HG03108 (cell line): Measurements from ENCODE around the gene CPT1A.
"Not testable (repeated sequence)": the region's sequence is repeated elsewhere in the genome, so short reads cannot be mapped to it uniquely, and the experiment has no call there.

Experiments
- ATAC-seq: cut with Tn5 transposase; IDR thresholded peaks from one replicate; pipeline ENCODE4 v1.9.1; 2021; ENCODE audit warnings: moderate library complexity; ENCODE audit not compliant: unreplicated experiment

CPT1A gene

DNA sequence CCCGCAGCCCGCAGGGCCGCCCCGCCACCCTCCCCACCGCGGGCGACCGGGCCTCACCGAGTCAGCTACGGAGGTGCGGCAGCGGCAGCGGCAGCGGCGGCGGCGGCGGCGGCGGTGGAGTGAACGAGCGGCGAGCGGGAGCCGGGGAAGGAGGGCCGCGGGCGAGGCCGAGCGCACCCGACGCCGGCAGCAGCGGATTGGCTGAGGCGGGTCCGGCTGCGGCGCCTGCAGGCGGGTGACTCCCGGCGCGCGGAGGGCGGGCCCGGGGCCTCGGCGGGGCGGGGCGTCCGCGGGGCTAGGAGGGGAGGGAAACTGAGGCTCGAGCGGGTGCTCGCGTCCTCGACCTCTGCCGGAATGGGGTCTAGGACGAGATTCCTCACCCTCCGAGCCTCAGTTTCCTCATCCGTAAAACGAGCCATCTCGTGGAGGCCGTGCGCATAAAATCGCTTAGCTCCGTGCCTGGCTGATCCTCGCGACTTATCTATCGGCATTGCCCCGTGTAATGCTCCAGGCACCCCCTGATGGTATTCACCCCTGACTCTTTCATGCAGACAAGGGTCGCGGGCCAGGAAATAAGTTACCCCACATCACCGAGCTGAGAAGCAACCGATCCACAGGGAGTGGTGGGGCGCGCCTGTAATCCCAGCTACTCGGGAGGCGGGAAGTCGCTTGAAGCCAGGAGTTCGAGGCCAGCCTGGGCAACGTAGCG is at the start of gene CPT1A:
CPT1A (minus strand) TSS at position 199 of the 709 bp plus-strand sequence. CDS start 26,442 bp downstream, outside the sequence.
- peak; percentile 32 for ATAC-seq

GRCh38 chr11:68890490-68891231 is 48.9 kb upstream of the CPT1A start:
- ATAC-seq = no peak

DNA sequence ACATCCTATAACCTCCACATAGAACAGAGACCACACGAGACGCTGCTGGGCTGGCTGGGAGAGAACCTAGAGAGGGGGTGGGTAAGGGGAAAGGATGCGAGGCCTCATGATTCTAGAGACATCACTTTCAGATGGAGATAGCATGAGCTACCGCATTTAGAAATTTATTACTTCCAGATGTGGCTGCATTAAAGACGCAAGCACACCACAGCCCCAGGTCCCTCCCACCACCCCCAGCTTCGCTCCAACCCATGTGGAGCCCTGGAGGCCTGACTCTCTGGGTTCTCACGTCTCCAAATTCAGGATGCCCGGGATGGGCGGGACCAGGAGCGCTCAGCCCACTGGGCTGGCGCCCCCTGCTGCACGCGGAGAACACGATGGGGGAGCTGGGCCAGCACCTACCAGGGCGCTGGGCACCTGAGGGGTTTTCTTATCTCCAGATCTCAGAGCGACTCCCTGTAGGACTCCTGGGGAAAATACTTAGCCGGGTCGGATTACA is 48.3 kb upstream of the CPT1A start:
- no peak for ATAC-seq

- ATAC-seq = not testable (repeated sequence)
These were observed 43.1 kb upstream of the CPT1A start for GRCh38 chr11:68884827-68885226.

- no peak for ATAC-seq
These were observed 40.7 kb upstream of the CPT1A start for GRCh38 chr11:68882391-68882790.

DNA sequence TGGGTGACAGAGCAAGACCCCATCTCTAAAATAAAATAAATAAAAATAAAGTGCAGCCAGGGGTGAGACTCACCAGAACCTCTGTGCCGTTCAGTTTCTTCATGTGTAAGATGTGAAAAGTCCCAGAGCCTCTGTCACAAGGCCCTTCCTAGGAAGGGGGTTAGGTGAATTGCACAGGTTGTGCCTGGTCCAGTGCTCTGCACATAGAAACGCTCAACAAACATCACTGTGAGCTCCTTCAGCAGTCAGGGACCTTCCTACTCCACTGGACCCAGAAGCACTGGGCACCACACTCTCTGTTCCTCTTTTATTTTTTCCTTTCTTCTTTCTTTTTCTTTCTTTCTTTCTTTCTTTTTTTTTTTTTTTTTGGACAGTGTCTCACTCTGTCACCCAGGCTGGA is 39.6 kb upstream of the CPT1A start:
- ATAC-seq = no peak

GRCh38 chr11:68880851-68881250 is 39.1 kb upstream of the CPT1A start:
- no peak for ATAC-seq

GRCh38 chr11:68878022-68878421 is 36.3 kb upstream of the CPT1A start:
- ATAC-seq = no peak

- ATAC-seq = no peak
These were observed 30.7 kb upstream of the CPT1A start for GRCh38 chr11:68872216-68873003.

- no peak for ATAC-seq
These were observed 28.8 kb upstream of the CPT1A start for GRCh38 chr11:68870470-68870869.

DNA sequence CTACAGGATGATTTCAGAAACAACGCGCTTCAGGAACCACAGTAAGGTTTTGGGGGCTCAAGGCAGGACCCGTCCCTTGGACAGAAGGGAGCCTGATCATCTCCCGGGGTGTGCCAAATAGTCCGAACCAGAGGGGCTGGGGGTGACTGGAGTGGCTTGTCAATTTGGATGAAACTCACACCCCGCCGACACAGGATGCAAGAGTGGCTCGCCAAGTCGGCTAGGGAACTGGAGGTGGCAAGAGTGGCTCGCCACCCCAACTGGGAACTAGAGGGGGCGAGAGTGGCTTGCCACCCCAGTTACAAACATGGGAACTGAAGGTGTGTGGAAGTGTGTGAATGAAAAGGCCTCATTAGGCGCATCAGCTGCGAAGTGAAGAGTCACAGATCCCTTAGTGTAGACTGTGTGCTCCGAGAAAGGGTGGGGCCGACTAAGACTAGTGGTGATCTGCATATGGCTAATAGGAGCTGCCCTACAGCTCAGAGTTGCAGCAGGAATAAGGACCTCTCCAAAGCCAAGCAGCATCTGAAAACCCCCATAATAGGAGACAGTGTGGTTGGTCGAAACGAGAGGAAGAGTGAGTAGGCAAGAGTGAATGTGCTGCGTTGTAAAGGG is 26.6 kb upstream of the CPT1A start:
- no peak for ATAC-seq

DNA sequence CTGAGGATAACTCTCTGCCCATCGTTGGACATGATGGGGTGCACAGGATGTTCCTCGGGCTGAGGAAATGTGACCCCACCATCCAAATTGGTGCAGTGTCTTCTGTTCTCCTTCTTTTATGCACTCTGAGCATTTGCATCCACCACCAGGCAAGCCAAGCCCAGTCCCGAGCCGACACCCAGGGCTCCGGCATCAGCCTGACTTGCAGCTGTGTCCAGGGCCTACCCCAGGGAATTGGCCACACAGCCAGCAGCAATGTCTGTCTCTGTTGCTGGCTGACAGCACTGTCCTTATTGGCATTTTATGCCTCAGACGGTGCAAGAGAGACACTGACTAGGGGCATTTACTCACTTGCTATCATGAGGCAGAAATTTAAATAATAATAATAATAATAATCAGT is 25.4 kb upstream of the CPT1A start:
- ATAC-seq = no peak

GRCh38 chr11:68865241-68865640 is 23.5 kb upstream of the CPT1A start:
- no peak for ATAC-seq

- ATAC-seq = no peak
These were observed 22.0 kb upstream of the CPT1A start for GRCh38 chr11:68863553-68864265.

DNA sequence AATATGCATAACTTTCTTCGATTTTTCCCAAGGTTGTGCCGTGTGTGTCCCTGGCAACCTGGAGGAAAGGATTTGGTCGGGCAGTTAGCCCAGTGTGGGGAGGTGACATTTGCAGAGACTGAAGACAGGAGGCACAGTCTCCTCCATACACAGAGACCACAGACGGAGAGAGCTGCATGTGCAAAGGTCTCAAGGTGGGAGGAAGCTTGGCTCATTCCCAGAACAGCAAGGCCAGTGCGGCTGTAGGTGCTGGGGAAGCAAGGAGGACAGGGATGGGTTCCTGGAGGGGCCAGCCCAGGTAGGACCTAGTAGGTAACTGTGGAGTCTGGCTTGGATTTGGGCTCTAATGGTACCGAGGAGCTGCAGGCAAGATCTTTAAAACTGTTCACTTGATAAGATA is 20.7 kb upstream of the CPT1A start:
- no peak for ATAC-seq

DNA sequence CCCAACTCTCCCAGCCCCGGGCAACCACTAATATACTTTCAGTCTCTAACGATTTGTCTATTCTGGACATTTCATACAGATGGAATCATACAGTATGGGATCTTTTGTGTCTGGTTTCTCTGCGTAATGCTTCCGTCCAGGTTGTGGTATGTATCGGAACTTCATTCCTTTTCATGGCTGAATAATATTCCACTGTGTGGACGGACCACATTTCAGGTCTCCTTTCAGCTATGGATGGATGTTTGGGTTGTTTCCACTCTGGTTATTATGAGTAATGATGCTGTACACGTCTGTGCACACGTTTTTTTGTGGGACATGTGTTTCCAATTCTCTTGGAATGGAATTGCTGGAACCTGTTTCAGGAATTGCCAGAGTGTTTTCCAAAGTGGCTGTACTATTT is 17.4 kb upstream of the CPT1A start:
- ATAC-seq = no peak

DNA sequence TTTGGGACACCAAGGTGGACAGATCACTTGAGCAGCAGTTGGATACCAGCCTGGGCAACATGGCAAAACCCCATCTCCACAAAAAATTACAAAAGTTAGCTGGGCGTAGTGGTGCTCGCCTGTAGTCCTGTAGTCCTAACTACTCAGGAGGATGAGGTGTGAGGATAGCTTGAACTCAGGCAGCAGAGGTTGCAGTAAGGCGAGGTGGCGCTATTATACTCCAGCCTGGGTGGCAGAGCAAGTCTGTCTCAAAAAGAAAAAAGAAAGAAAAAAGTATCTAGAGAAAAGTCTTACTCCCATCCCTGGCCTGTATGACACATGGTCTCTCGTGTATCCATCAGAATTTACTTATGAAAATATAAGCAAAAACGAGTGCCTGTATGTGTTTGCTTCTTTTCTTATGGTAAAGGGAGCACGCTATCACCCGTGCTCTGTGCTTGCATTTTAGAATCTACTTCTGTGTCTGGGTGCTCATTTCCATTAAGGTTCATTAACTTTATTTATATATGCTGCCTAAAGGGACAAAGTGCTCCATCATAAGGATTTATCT is 15.4 kb upstream of the CPT1A start:
- no peak for ATAC-seq

GRCh38 chr11:68856425-68857030 is 14.8 kb upstream of the CPT1A start:
- not testable (repeated sequence) for ATAC-seq

GRCh38 chr11:68855205-68855981 is 13.7 kb upstream of the CPT1A start:
- no peak for ATAC-seq
